HUES48 (cell line): ENCODE measurements around the gene SUSD4.

Experiments used
- H3K27ac ChIP-seq: one replicate; pipeline ENCODE4 v1.7.0; 2013; ENCODE audit warnings: low read depth, low read length, inconsistent platforms
- H3K27me3 ChIP-seq: 2 replicates; pipeline ENCODE4 v1.6.1; 2013; ENCODE audit warnings: mild to moderate bottlenecking, low read length; ENCODE audit not compliant: control insufficient read depth, insufficient read depth
- H3K36me3 ChIP-seq: 2 replicates; pipeline ENCODE4 v1.6.1; 2013; ENCODE audit warnings: low read length; ENCODE audit not compliant: control insufficient read depth, insufficient read depth
- H3K4me1 ChIP-seq: 2 replicates; pipeline ENCODE4 v1.6.1; 2013; ENCODE audit warnings: mild to moderate bottlenecking, low read length; ENCODE audit not compliant: control insufficient read depth, insufficient read depth
- H3K4me3 ChIP-seq: 2 replicates; pipeline ENCODE4 v1.5.1; 2013; ENCODE audit warnings: mild to moderate bottlenecking, low read depth, low read length
- H3K9ac ChIP-seq: 2 replicates; pipeline ENCODE4 v1.6.1; 2013; ENCODE audit warnings: mild to moderate bottlenecking, low read depth, low read length, moderate library complexity
- H3K9me3 ChIP-seq: 2 replicates; pipeline ENCODE4 v1.6.1; 2013; ENCODE audit warnings: low read length; ENCODE audit not compliant: control insufficient read depth, insufficient read depth

The SUSD4 gene

GRCh38 chr1:223355699-223356098 is 8.3 kb downstream of the SUSD4 start:
- H3K4me1 ChIP-seq = no peaks in the 10 kb centered on the region
- H3K27ac ChIP-seq = no peak overlapping the region
- H3K27me3 ChIP-seq = peaks cover 7% of the 10 kb centered on the region
- H3K4me3 ChIP-seq = no peak overlapping the region
- H3K9me3 ChIP-seq = no peaks in the 10 kb centered on the region
- H3K36me3 ChIP-seq = no peaks in the 10 kb centered on the region
- H3K9ac ChIP-seq = no peak overlapping the region

GRCh38 chr1:223353939-223354338 is 10.0 kb downstream of the SUSD4 start:
- H3K36me3 ChIP-seq = no peaks in the 10 kb centered on the region
- H3K4me1 ChIP-seq = no peaks in the 10 kb centered on the region
- H3K9ac ChIP-seq = no peak overlapping the region
- H3K4me3 ChIP-seq = no peak overlapping the region
- H3K27me3 ChIP-seq = no peaks in the 10 kb centered on the region; the same call in 1 of the 2 replicates
- no peaks in the 10 kb centered on the region for H3K9me3 ChIP-seq
- no peak overlapping the region for H3K27ac ChIP-seq

DNA sequence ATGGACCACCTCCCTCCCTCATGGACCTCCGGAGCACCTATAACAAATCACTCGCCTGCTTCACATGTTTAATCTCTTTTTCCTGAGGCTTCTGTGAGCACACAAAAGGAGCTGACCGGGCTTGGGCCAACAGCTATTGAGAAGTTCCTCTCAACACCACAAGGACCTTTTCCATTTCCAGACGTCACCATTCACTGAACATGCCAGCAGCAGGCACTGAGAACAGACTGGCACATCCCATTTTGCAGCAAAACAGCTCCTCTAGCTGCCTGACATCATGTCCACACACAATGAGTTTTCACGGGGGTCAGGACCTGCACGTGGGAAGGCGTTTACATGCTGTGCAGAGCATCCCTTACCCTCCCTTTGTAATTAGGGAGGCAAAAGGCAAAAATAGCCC is 11.0 kb downstream of the SUSD4 start:
- H3K27ac ChIP-seq = no peak overlapping the region
- no peak overlapping the region for H3K9ac ChIP-seq
- no peaks in the 10 kb centered on the region for H3K36me3 ChIP-seq
- no peaks in the 10 kb centered on the region; the same call in 1 of the 2 replicates for H3K27me3 ChIP-seq
- no peak overlapping the region for H3K4me3 ChIP-seq
- H3K9me3 ChIP-seq = no peaks in the 10 kb centered on the region
- H3K4me1 ChIP-seq = no peaks in the 10 kb centered on the region

DNA sequence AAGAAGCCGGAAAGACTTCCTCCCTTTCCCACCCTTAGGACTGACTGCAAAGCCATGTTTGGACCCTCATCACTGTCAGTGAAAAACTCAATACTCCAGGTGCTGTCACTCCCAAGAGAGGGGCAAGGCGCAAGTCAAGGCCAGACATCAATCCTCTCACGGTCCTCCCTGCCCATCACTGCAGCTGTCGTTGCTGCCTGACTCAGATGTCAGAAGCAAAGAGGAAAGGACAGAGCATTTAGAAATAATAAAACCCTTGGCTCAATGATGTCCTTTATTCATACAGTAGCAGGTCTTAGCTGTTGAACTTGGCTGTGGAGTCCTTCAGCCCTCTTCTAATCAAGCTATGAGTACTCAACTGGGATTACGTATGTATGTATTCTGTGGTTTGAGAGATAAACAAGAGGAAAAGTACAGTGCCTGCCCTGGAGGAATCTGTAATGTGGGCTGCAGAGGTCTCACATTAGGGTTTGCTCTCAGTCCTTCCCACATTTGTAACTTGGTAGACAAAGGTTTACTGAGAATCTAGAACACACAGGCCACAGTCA is 13.5 kb downstream of the SUSD4 start:
- Histone ChIP-seq H3K36me3 (no peaks in the 10 kb centered on the region), H3K27me3 (no peaks in the 10 kb centered on the region; the same call in 1 of the 2 replicates), H3K27ac (no peak overlapping the region), H3K9ac (no peak overlapping the region), H3K4me3 (no peak overlapping the region), H3K9me3 (no peaks in the 10 kb centered on the region), H3K4me1 (no peaks in the 10 kb centered on the region)

DNA sequence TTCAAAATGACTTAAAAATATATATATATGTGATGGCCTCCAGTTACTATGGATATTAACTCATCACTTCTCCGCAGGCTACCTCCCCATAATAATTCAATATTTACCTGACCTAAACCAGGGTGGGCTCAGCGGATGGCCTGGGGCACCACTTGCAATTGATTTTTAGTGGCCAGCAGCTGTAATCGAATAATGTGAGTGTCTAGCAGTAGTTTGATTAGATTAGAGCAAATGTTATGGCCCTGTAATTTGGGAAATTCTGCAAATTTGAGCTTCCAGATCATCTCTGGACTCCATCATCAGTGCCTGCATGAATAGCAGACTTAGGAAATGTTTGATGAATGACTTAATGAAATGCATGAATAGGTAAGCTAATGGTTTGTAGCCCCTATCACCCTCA is 14.7 kb downstream of the SUSD4 start:
- no peak overlapping the region for H3K9ac ChIP-seq
- H3K27me3 ChIP-seq = no peaks in the 10 kb centered on the region; the same call in 1 of the 2 replicates

DNA sequence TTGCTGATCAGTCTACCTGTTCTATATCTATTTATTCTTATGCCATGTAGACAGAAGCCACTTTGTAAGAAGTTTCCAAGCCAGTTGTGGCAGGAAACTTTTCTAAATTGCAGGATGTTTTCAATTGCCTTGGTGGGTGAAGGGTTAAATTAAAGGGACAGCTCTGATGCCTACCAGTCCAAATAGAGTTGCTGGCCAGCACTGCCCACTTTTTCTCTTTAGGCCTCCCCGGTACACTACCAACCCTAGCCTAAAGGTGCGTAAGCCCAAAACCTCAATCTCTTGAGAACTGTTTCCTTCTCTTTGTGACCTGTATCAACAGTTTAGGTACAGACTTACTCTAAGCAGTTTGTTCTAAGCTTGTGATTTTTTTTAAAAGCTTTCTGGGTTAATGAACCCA is 15.5 kb downstream of the SUSD4 start:
- Histone ChIP-seq H3K27me3 (no peaks in the 10 kb centered on the region), H3K9me3 (no peaks in the 10 kb centered on the region), H3K36me3 (no peaks in the 10 kb centered on the region), H3K4me3 (no peak overlapping the region), H3K4me1 (no peaks in the 10 kb centered on the region), H3K9ac (no peak overlapping the region), H3K27ac (no peak overlapping the region)

More for the DNA sequence above, 14.7 kb downstream of the SUSD4 start:
- Histone ChIP-seq H3K36me3 (no peaks in the 10 kb centered on the region), H3K4me3 (no peak overlapping the region), H3K27ac (no peak overlapping the region), H3K4me1 (no peaks in the 10 kb centered on the region), H3K9me3 (no peaks in the 10 kb centered on the region)

DNA sequence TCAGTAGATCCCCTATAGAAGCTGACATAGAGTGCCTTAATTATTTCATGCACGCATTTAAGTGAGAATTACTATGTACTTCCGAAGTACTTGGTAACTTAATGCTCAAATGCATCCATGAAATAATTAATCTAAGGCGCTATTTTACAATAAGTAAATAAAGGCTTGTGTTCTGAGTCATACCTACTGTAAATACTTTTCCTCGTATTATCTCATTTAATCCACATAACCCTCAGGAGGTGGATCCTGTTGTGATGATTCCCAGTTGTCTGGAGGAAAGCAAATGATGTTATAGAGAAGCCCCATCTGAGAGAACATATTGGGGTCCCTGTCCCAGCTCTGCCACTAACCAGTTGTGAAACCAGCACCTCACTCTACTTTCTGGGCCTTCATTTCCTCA is 16.4 kb downstream of the SUSD4 start:
- Histone ChIP-seq H3K9ac (no peak overlapping the region), H3K4me3 (no peak overlapping the region), H3K9me3 (no peaks in the 10 kb centered on the region), H3K27me3 (no peaks in the 10 kb centered on the region), H3K36me3 (no peaks in the 10 kb centered on the region), H3K27ac (no peak overlapping the region), H3K4me1 (no peaks in the 10 kb centered on the region)

DNA sequence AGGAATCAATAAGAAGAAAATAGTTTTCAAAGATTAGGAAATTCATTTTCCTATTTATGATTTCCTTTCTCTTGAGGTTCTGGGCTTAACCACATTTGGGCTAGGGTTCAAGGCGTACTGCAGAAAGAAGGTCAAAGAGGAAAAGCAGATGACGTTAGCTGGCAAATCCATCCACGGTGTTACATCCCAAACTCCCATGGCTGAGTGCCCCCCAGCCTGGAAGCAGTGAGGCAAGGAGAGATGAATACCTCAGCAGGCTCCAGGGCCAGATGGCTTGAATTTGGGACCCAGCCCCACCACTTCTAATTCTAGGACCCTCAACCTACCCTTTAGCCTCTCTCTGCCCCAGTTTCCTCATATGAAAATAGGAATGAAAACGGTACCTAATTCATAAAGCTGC is 17.7 kb downstream of the SUSD4 start:
- Histone ChIP-seq H3K9ac (no peak overlapping the region), H3K4me3 (no peak overlapping the region), H3K27me3 (no peaks in the 10 kb centered on the region), H3K36me3 (no peaks in the 10 kb centered on the region), H3K27ac (no peak overlapping the region), H3K4me1 (no peaks in the 10 kb centered on the region), H3K9me3 (no peaks in the 10 kb centered on the region)

- Histone ChIP-seq H3K9ac (no peak overlapping the region), H3K27me3 (no peaks in the 10 kb centered on the region), H3K4me3 (no peak overlapping the region), H3K4me1 (no peaks in the 10 kb centered on the region), H3K9me3 (no peaks in the 10 kb centered on the region), H3K36me3 (no peaks in the 10 kb centered on the region), H3K27ac (no peak overlapping the region)
Observed at GRCh38 chr1:223345720-223346119, 18.3 kb downstream of the SUSD4 start.

GRCh38 chr1:223344491-223344890 is 19.5 kb downstream of the SUSD4 start:
- H3K27me3 ChIP-seq = no peaks in the 10 kb centered on the region
- H3K27ac ChIP-seq = no peak overlapping the region
- H3K4me3 ChIP-seq = no peak overlapping the region
- H3K4me1 ChIP-seq = no peaks in the 10 kb centered on the region
- H3K9ac ChIP-seq = no peak overlapping the region
- no peaks in the 10 kb centered on the region for H3K9me3 ChIP-seq
- H3K36me3 ChIP-seq = no peaks in the 10 kb centered on the region

- no peaks in the 10 kb centered on the region for H3K9me3 ChIP-seq
- H3K9ac ChIP-seq = no peak overlapping the region
- H3K27me3 ChIP-seq = no peaks in the 10 kb centered on the region
- H3K36me3 ChIP-seq = no peaks in the 10 kb centered on the region
- H3K4me3 ChIP-seq = no peak overlapping the region
- no peak overlapping the region for H3K27ac ChIP-seq
- H3K4me1 ChIP-seq = no peaks in the 10 kb centered on the region
Observed at GRCh38 chr1:223343692-223344091, 20.3 kb downstream of the SUSD4 start.

DNA sequence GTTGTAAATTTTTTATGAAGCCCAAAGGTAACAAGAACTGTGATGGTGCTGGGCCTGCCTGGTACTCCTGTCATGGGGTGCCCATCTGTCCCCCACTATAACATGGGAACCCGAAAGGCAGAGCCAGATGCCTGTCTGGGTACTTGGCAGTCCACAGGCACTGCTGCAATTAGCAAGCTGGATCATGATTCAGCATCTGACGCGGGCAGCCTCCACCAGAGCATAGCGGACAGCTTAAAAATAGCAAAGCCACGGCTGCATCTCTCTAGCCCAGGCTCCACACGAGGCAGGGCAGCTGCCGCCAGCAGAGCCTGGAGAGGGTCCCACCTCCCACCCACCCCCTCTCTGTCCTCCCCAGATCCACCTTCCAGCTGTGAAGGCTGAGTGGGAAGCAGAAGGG is 22.9 kb downstream of the SUSD4 start:
- no peak overlapping the region for H3K9ac ChIP-seq
- H3K27ac ChIP-seq = no peak overlapping the region
- no peak overlapping the region for H3K4me3 ChIP-seq
- no peaks in the 10 kb centered on the region for H3K36me3 ChIP-seq
- H3K27me3 ChIP-seq = no peaks in the 10 kb centered on the region
- no peaks in the 10 kb centered on the region for H3K9me3 ChIP-seq
- no peaks in the 10 kb centered on the region for H3K4me1 ChIP-seq
